ENCODE data around the gene C1QTNF12. TPM values are rescaled to one million over a fixed set of nuclear protein-coding genes. Genes with fewer than 3 reads are reported as not detected.

C1QTNF12 gene
- total and polyA plus RNA-seq, 4 experiments from 2014 or later = 0.31 to 3.3 (median 2.4) TPM; not detected in 1

DNA sequence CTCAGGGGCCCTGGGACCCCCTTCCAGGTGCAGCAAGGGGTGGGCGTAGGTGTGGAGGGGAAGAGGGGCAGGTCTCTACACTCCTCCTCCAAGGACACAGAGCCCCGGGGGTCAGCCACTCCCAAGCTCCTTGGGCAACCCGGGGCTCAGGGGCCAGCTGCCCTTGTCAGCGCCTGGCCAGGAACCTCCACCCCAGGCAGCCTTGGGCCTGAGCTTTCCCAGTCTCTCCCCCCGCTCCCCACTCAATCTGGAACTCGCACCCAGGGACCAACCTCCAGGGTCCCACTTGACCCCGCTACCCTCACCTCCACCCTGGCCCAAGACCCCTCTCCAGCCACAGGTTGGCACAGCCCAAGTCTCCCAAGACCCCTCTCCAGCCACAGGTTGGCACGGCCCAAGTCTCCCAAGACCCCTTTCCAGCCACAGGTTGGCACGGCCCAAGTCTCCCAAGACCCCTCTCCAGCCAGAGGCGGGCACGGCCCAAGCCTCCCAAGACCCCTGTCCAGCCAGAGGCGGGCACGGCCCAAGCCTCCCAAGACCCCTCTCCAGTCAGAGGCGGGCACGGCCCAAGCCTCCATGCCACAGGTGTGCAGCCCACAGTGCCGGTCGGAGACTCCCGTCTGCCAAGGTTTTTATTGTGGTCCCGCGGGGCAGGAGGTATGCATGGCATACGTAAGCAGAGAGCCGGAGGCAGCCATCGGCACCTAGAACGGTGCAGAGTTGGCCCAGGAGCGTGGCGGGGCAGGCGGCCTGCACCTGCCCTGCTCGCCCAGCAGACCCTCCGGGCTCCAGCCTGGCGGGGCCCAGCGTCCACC is 35.6 kb downstream of the C1QTNF12 start:
- ChIA-PET POLR2A (ENCODE audit: partially characterized antibody) (no interaction called here), CTCF (ENCODE audit: partially characterized antibody) (no interaction called here)
- peak in 1 of 5 donors; percentile 40 for DNase-seq
- Mint-ChIP-seq H3K27ac (peak overlapping the region; percentile 62 to 93 (median 75)), H3K4me3 (peak overlapping the region; percentile 7 to 71 (median 40)), H3K36me3 (peaks cover 0 to 1% of the 10 kb centered on the region in 2 donors), H3K4me1 (peaks cover 13 to 56% (median 34%) of the 10 kb centered on the region in 4 donors), H3K27me3 (no peaks in the 10 kb centered on the region), H3K9me3 (no peaks in the 10 kb centered on the region)
- Histone ChIP-seq H3K9me3 (ENCODE audit: control insufficient read depth in 1 of 2, low read length in 2 of 2) (no peaks in the 10 kb centered on the region), H3K36me3 (ENCODE audit: insufficient read depth, low read length) (no peaks in the 10 kb centered on the region), H3K27ac (ENCODE audit: low read depth, low read length) (peak overlapping the region; percentile 41), H3K4me1 (ENCODE audit: insufficient read depth, low read length) (peaks cover 80% of the 10 kb centered on the region), H3K27me3 (ENCODE audit: insufficient read depth, low read length) (no peaks in the 10 kb centered on the region), H3K4me3 (ENCODE audit: low read length in 2 of 2) (no peak overlapping the region)
- intact Hi-C loops (cut with micrococcal nuclease) = no loop called here

DNA sequence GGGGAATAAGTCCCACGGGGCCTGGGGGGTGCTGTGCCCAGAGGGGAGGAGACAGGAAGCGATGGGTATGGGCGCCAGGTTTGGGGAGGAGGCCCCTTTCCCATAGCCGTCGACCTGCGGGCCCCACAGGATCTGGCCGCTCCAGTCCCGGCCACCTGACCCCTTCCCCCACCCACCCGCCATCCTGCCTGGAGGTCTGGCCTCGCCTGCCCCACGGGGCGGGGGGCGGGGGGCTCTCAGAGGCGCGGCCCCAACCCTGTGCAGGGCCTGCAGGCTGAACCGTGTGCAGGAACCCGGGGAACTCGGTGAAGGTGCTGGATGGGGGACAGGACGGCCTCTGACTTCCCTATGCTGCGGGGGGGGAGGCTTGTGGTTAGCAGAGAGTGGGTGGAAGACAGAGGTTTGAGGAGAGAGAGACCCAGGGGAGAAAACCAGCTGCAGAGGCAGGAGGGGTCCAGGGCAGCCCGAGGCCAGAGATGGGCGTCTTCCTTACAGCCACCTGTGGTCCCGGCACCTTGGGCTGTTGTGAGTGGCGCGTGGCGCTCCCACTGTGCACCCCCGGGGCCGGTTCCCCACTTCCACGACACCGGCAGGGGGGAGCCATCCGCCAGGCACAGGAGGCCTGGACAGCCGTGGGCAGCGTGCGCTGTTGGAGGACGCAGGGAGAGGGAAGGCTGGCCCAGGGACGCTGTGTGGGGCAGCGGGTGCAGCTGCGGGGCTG is 37.6 kb downstream of the C1QTNF12 start:
- CTCF ChIA-PET (ENCODE audit: partially characterized antibody) = interaction anchor here (1.0 kb wide), 1 partner anchor 87 kb away, joined by 4 read pairs; no protein-coding TSS in a partner anchor
- Histone ChIP-seq H3K36me3 (ENCODE audit: insufficient read depth, low read length) (no peaks in the 10 kb centered on the region), H3K9me3 (ENCODE audit: control insufficient read depth in 1 of 2, low read length in 2 of 2) (no peaks in the 10 kb centered on the region), H3K4me3 (ENCODE audit: low read length in 2 of 2) (peak overlapping the region in 1 of 2 donors; percentile 52), H3K27me3 (ENCODE audit: insufficient read depth, low read length) (no peaks in the 10 kb centered on the region), H3K4me1 (ENCODE audit: insufficient read depth, low read length) (peaks cover 66% of the 10 kb centered on the region), H3K27ac (ENCODE audit: low read depth, low read length) (peak overlapping the region; percentile 84)
- peak overlapping the region; percentile 92 to 98 (median 96) for H3K27ac Mint-ChIP-seq
- H3K4me3 Mint-ChIP-seq = peak overlapping the region; percentile 76 to 94 (median 85)
- H3K36me3 Mint-ChIP-seq = peaks cover 0 to 1% of the 10 kb centered on the region in 2 donors
- POLR2A ChIA-PET (ENCODE audit: partially characterized antibody) = interaction anchor here (1.2 to 5.0 kb wide), 7 partner anchors 8 to 166 kb away, joined by 3 to 38 read pairs (median 5); partner anchors contain the start of genes AURKAIP1, B3GALT6 and SDF4
- peaks cover 9 to 37% (median 21%) of the 10 kb centered on the region in 4 donors for H3K4me1 Mint-ChIP-seq
- intact Hi-C loops (cut with micrococcal nuclease) = loop anchor here (5.0 kb wide), 1 partner anchor 52 kb away; no protein-coding TSS in a partner anchor
- no peaks in the 10 kb centered on the region for H3K27me3 Mint-ChIP-seq
- H3K9me3 Mint-ChIP-seq = no peaks in the 10 kb centered on the region
- peak in 4 of 5 donors; percentile 49 to 73 (median 55) for DNase-seq

- H3K27ac ChIP-seq (ENCODE audit: low read depth, low read length) = peak overlapping the region; percentile 84
- no peak for DNase-seq
- ChIA-PET CTCF (ENCODE audit: partially characterized antibody) (no interaction called here), POLR2A (ENCODE audit: partially characterized antibody) (interaction anchor here (0.9 to 5.0 kb wide), 7 partner anchors 9 to 168 kb away, joined by 3 to 38 read pairs (median 5); partner anchors contain the start of genes AURKAIP1, B3GALT6 and SDF4)
- no peak overlapping the region for H3K4me3 ChIP-seq (ENCODE audit: low read length in 2 of 2)
- peaks cover 0 to 1% of the 10 kb centered on the region in 2 donors for H3K36me3 Mint-ChIP-seq
- H3K27ac Mint-ChIP-seq = peak overlapping the region in 4 of 7 donors; percentile 93 to 98 (median 97)
- no peaks in the 10 kb centered on the region for H3K9me3 ChIP-seq (ENCODE audit: control insufficient read depth in 1 of 2, low read length in 2 of 2)
- H3K27me3 Mint-ChIP-seq = no peaks in the 10 kb centered on the region
- intact Hi-C loops (cut with micrococcal nuclease) = loop anchor here (5.0 kb wide), 1 partner anchor 50 kb away; no protein-coding TSS in a partner anchor
- H3K27me3 ChIP-seq (ENCODE audit: insufficient read depth, low read length) = no peaks in the 10 kb centered on the region
- peaks cover 55% of the 10 kb centered on the region for H3K4me1 ChIP-seq (ENCODE audit: insufficient read depth, low read length)
- H3K36me3 ChIP-seq (ENCODE audit: insufficient read depth, low read length) = no peaks in the 10 kb centered on the region
- H3K4me3 Mint-ChIP-seq = peak overlapping the region in 6 of 8 donors; percentile 9 to 94 (median 83)
- peaks cover 9 to 37% (median 21%) of the 10 kb centered on the region in 4 donors for H3K4me1 Mint-ChIP-seq
- no peaks in the 10 kb centered on the region for H3K9me3 Mint-ChIP-seq
Observed at GRCh38 chr1:1207571-1207892, 39.0 kb downstream of the C1QTNF12 start.

DNA sequence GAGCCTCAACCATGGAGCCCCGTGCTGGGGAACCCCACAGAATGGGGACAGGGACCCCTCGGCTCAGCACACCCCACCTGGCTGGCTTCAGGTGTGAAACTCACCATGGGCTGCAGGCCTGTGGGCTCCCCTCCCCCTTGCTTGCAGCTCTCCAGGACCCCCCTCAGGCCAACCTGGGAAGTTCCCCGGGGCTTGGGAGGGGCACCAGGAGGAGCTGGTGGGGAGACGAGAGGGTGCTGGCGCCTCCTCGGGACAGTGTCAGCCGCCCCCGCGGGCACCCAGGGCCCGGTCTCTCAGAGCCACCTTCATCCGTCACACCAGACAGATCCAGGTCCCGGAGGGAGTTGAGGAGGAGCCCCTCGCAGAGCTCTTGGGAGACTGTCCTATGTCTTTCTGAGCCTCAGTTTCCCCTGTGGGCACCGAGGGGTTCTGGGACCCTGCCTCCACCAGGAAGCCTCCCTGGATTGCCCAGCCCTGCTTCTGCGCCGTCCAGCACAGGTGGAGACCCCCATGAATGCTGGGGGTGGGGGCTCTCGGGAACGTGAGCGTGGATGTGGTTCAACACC is 39.5 kb downstream of the C1QTNF12 start:
- Histone ChIP-seq H3K36me3 (ENCODE audit: insufficient read depth, low read length) (no peaks in the 10 kb centered on the region), H3K9me3 (ENCODE audit: control insufficient read depth in 1 of 2, low read length in 2 of 2) (no peaks in the 10 kb centered on the region), H3K27ac (ENCODE audit: low read depth, low read length) (peak overlapping the region; percentile 84), H3K27me3 (ENCODE audit: insufficient read depth, low read length) (no peaks in the 10 kb centered on the region), H3K4me1 (ENCODE audit: insufficient read depth, low read length) (peaks cover 53% of the 10 kb centered on the region), H3K4me3 (ENCODE audit: low read length in 2 of 2) (peak overlapping the region in 1 of 2 donors; percentile 57)
- Mint-ChIP-seq H3K9me3 (no peaks in the 10 kb centered on the region), H3K4me1 (peaks cover 9 to 34% (median 21%) of the 10 kb centered on the region in 4 donors), H3K27me3 (no peaks in the 10 kb centered on the region), H3K27ac (peak overlapping the region in 6 of 7 donors; percentile 51 to 98 (median 68)), H3K4me3 (peak overlapping the region; percentile 65 to 78 (median 75)), H3K36me3 (peaks cover 0 to 1% of the 10 kb centered on the region in 2 donors)
- CTCF ChIA-PET (ENCODE audit: partially characterized antibody) = no interaction called here
- intact Hi-C loops (cut with micrococcal nuclease) = loop anchor here (5.0 kb wide), 1 partner anchor 50 kb away; no protein-coding TSS in a partner anchor
- peak in 1 of 5 donors; percentile 48 for DNase-seq
- POLR2A ChIA-PET (ENCODE audit: partially characterized antibody) = interaction anchor here (1.2 to 5.0 kb wide), 5 partner anchors 9 to 168 kb away, joined by 3 to 38 read pairs (median 13); partner anchors contain the start of genes AURKAIP1, B3GALT6 and SDF4

- Histone ChIP-seq H3K27ac (ENCODE audit: low read depth, low read length) (peak within 1 kb of the TSS; percentile 84), H3K9me3 (ENCODE audit: control insufficient read depth in 1 of 2, low read length in 2 of 2) (no peaks in the 10 kb centered on the region), H3K4me1 (ENCODE audit: insufficient read depth, low read length) (peaks cover 49% of the 10 kb centered on the region), H3K36me3 (ENCODE audit: insufficient read depth, low read length) (no peaks in the 10 kb centered on the region), H3K4me3 (ENCODE audit: low read length in 2 of 2) (peak within 1 kb of the TSS in 1 of 2 donors; percentile 57), H3K27me3 (ENCODE audit: insufficient read depth, low read length) (no peaks in the 10 kb centered on the region)
- ChIA-PET CTCF (ENCODE audit: partially characterized antibody) (interaction anchor here (1.2 kb wide), 1 partner anchor 84 kb away, joined by 6 read pairs; no protein-coding TSS in a partner anchor), POLR2A (ENCODE audit: partially characterized antibody) (interaction anchor here (1.2 to 5.0 kb wide), 4 partner anchors 10 to 48 kb away, joined by 3 to 38 read pairs (median 16); partner anchors contain the start of genes B3GALT6 and SDF4)
- intact Hi-C loops (cut with micrococcal nuclease) = loop anchor here (5.0 kb wide), 1 partner anchor 49 kb away; no protein-coding TSS in a partner anchor
- Mint-ChIP-seq H3K27me3 (no peaks in the 10 kb centered on the region), H3K36me3 (peaks cover 0 to 1% of the 10 kb centered on the region in 2 donors), H3K4me1 (peaks cover 9 to 34% (median 21%) of the 10 kb centered on the region in 4 donors), H3K27ac (peak within 1 kb of the TSS; percentile 57 to 98 (median 77)), H3K9me3 (no peaks in the 10 kb centered on the region), H3K4me3 (peak within 1 kb of the TSS; percentile 65 to 78 (median 75))
- DNase-seq = peak in 3 of 5 donors; percentile 41 to 62 (median 42)
Observed at GRCh38 chr1:1206376-1206965, 40.1 kb downstream of the C1QTNF12 start, which contains the start of gene TNFRSF18. Gene TNFRSF18 (minus strand): TSS chr1:1206592. CDS start chr1:1206571, 21 bp downstream.

DNA sequence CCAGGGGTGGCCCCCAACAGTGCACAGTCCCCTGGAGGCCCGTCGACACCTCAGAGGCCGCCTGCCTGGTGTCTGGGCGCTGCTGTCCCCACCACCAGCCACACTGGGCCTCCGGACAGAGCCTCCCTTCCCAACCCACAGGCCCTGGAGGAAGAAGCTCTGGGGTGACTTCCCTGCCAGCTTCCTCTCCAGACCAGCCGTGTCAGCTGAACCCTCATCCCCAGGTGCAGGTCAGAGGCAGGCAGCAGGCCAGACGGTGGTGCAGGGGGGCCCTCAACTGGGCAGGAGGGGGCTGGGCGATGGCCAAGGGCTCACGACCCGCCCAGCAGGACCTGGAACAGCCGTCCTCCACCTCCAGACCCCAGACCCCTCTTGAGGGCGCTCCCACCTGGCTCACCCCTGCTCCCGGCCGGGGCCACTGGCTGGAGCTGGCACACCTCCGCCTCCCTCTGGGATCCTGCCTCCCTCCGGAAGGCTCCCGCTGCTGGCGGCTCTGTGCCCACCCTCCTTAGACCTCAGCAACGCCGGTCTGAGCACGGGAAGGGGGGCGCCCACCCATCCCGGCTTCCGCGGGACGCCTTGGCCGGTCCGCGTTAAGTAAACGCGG is 40.6 kb downstream of the C1QTNF12 start:
- Histone ChIP-seq H3K4me1 (ENCODE audit: insufficient read depth, low read length) (peaks cover 49% of the 10 kb centered on the region), H3K36me3 (ENCODE audit: insufficient read depth, low read length) (no peaks in the 10 kb centered on the region), H3K27me3 (ENCODE audit: insufficient read depth, low read length) (no peaks in the 10 kb centered on the region), H3K9me3 (ENCODE audit: control insufficient read depth in 1 of 2, low read length in 2 of 2) (no peaks in the 10 kb centered on the region), H3K4me3 (ENCODE audit: low read length in 2 of 2) (peak overlapping the region in 1 of 2 donors; percentile 57), H3K27ac (ENCODE audit: low read depth, low read length) (peak overlapping the region; percentile 84)
- Mint-ChIP-seq H3K4me1 (peaks cover 9 to 34% (median 21%) of the 10 kb centered on the region in 4 donors), H3K9me3 (no peaks in the 10 kb centered on the region), H3K4me3 (peak overlapping the region; percentile 60 to 78 (median 73)), H3K36me3 (peaks cover 0 to 1% of the 10 kb centered on the region in 2 donors), H3K27ac (peak overlapping the region in 6 of 7 donors; percentile 42 to 82 (median 60)), H3K27me3 (no peaks in the 10 kb centered on the region)
- intact Hi-C loops (cut with micrococcal nuclease) = loop anchor here (5.0 kb wide), 1 partner anchor 49 kb away; no protein-coding TSS in a partner anchor
- peak in 1 of 5 donors; percentile 37 for DNase-seq
- ChIA-PET POLR2A (ENCODE audit: partially characterized antibody) (interaction anchor here (0.7 to 5.0 kb wide), 5 partner anchors 11 to 703 kb away, joined by 3 to 38 read pairs (median 13); partner anchors contain the start of genes B3GALT6 and SDF4), CTCF (ENCODE audit: partially characterized antibody) (interaction anchor here (1.2 kb wide), 1 partner anchor 84 kb away, joined by 6 read pairs; no protein-coding TSS in a partner anchor)

Measured in CD4-positive, alpha-beta memory T cell (primary cell).